HG03196 (cell line): ENCODE results near the gene SUCO.

ENCODE experiments used
- ATAC-seq: cut with Tn5 transposase; IDR thresholded peaks from one replicate; pipeline ENCODE4 v1.9.1; 2021; ENCODE audit not compliant: unreplicated experiment

The SUCO gene

DNA sequence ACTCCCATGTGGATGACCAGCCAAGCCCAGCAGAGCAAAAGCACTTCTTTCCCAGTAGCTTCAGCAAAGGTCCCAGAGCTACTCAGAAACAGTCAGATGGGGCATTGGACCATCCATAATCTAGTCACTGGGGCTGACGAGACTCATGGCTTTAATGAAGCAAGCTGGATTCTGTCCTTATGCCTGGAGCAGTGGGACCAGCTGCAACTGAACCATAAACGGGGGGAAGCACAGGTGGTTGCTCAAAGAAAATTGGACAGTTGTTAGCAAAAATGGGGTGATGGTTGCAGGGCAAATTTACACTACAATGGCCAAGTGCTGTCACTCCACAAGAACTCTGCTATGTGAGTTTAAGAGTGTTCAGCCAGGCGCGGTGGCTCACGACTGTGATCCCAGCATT is 108.5 kb downstream of the SUCO start:
- ATAC-seq: no peak

DNA sequence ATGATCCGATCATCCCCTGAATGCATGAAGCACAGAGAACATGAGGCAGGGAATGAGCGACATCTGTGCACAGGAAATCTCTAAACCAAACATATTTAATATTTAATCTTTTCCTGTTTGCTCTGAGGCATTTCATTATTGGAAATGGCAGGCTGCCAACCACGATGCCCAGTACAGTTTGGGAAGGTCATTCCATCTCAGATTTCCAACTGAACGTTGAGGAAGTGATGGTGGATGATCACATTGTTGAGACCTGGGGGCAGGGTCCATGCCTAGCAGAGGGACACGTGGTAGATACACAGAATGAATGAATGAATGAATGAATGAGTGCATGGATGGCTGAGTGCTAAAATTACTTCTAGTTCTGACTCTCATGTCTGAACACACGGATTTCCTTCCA is 110.0 kb downstream of the SUCO start:
- ATAC-seq: no peak

DNA sequence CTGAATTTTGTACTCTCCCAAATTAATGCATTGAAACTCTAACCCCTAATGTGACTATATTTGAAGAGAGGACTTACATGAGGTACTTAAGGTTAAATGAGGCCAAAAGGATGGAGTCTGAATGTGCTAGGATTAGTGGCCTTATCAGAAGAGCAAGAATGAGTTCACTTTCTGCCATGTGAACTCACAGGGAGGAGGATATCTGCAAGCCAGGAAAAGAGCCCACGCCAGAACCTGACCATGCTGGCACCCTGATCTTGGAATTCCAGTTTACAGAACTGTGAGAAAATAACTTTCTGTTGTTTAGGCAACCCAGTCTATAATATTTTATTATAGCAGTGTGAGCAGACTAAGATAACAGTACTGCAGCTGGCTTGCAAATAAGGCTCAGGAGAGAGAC is 113.7 kb downstream of the SUCO start:
- ATAC-seq: no peak

DNA sequence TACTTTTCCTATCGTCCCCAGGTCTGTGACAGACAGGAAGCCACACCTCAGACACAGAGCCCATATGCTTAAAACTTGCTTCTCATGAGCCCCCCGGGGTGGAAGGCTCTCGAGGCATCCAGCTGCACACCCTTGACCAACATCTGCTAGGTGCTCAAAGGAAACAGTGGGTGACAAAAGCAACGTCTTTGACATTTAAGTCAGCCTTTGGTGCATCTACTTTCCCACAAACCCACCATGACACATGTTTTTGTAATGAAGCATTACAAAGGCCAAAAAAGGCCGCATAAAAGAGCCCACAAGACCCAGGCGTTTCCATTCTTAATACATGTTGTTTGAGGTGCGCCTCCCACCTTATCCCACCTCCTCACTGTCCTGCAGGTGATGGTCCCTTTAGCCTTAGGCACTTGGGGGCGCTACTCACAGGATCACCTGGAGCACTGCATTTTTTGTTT is 114.2 kb downstream of the SUCO start:
- no peak for ATAC-seq

DNA sequence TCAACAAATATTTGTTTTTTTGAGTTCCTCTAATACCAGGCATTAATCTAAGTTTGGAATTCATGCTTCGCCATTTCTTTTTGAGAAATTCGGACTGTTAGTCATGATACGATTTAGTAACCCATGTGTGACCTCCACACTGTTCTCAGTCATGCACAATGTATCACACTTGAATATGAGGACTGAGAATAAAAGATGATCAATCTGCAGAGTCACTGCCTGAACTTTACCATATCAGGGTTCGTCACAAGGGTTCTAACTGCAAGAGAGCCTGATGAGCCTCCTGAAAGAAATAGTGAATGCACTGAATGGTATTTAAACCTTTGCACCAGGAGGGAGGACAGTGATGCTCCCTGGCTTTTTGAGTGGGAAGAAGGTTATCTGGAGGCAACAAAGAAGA is 115.0 kb downstream of the SUCO start:
- no peak for ATAC-seq

DNA sequence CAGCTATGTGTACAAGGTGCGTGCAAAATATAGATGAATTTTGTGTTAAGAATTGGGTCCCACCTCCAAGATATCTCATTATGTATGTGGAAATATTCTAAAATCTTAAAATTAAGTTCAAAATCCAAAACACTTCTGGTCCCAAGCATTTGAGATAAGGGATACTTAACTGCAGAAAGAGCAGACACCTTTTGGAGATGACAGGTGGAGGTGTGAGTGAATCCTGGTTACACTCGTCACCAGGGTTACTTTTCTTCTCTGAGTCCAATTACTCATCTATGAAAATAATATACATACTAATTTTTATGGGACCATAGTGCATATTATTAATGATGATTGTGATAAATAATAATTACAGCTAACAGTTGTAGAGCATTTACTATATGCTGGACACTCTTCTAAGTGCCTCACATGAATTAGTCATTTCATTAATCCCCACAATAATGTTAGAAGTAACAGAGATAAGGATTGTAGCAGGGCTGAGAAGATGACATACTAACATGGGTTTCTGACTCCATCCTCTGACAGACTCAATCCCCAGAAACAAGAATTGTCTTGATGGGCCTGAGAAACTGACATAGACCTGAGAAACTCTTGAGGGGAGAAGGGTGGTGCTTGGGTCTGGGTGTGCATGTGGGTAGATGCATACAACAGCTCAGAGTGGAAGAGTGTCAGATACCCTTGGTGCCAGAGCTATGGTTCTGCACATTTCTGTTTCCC is 117.7 kb downstream of the SUCO start:
- no peak for ATAC-seq

DNA sequence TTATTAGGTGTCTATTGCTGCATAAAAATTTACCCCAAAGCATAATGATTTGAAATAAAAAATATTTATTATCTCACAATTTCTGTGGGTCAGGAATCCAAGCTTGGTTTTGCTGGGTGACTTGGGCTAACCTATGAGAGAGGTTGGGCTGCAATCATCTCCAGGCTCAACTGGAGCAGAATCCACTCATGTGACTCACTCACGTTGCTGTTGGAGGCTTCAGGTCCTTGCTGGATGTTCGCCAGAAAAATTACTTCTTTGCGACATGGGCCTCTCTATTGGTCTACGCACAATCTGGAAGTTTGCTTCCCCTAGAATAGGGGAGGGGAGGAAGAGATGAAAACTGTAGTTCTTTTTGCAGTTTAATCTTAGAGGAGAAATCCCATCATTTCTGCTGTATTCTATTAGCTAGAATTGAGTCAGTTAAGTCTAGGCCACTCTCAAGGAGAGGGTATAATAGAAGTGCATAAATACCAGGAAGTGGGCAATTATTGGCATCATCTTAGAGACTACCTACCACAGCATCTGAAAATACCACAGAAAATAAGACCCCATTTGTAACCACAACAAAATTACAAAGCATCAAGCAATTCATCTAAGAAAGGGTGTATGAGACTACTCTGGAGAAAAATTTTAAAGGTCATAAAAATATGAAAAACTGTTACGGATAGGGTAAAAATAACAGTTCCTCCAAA is 120.2 kb downstream of the SUCO start:
- ATAC-seq: no peak

DNA sequence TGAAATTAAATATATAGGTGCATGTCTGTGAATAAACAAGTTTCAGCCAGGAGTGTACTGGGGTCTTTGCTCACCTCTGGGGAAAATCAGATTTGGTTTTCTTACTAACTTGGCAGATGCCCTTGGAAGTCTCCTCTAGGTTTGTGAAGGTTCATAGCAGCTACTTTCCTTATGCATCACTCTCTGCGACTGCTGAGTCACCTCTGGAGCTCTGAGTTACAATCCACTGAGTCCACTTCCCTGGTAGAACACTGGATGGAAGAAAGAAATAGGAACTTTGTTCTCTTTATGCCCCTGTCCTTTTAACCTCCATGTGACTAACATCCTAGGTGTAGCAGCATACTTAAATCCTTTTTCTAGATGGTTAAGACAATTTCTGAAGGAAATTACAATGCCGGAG is 121.6 kb downstream of the SUCO start:
- no peak for ATAC-seq

DNA sequence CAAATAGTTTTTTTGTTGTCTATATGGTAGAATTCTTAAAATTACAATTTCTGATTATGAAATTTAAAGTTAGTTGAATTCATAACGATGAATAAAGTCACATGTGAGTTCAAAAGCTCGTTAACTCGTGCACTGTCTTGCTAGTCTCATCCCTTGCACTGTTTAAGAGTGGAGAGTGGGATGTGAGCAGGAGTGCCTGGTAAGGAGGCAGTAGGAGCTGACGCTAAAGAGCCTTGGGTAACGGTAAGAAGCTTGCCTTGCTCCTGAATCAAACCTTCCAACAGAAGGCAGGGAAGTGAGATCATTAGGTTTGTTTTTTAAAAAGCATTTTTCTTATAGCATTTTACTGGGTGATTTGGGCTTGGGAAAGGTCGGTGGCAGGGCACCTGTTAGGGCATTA is 123.6 kb downstream of the SUCO start:
- no peak for ATAC-seq

DNA sequence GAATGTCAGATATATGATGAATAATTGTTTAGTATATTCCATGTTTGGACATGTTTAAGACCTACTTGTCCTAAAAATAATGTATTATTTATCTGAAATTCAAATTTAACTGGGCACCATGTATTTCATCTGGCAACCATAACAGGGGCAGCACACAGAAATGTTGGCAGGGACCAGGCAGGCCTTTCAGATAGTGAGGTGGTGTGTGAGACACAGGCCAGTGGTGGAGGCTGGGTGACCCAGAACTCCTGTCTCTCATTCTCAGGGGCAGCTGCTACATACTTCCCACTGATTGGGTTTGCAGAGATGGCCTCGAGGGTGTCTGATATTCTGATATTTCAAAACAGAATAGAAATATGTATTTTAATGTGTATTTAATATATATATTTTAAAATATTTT is 124.6 kb downstream of the SUCO start:
- no peak for ATAC-seq

DNA sequence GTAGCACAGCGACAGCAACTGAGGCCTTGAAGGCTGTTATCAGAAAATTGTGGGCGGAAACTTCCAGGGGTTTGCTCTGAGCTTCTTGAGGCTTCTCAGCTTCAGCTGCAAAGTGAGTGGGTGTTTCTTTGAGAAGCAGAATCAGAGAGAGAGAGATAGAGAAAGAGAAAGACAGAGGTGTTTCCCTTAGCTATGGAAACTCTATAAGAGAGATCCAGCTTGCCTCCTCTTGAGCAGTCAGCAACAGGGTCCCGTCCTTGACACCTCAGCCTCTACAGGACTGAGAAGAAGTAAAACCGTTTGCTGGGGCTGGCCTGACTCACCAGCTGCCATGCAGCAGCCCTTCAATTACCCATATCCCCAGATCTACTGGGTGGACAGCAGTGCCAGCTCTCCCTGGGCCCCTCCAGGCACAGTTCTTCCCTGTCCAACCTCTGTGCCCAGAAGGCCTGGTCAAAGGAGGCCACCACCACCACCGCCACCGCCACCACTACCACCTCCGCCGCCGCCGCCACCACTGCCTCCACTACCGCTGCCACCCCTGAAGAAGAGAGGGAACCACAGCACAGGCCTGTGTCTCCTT is 126.0 kb downstream of the SUCO start, which contains the start of gene FASLG:
Gene FASLG (plus strand): TSS at position 233 of the 583 bp plus-strand sequence. CDS start 99 bp downstream, at position 332.
- ATAC-seq: no peak

DNA sequence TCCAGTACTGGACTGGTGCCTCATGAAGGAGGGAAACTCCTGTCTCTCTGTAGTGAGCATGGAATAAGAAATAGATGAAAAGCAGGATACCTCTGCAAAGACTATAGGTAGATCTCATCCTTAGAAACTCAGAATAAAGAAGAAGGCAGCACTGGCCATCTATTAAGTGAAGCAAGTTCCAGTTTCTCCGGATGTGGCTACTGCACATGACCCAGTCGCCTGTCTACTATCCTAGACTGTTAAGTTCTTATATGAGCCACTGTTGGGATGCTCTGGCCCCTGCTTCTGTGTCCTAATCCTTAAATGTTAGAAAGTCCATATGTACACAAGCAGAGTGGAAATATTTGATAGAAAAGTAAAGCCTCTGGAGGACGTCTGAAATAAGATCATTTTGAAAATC is 128.2 kb downstream of the SUCO start:
- no peak for ATAC-seq
